Breast epithelium (tissue), 3 donors: Measurements from ENCODE around the gene KLHL20.

ENCODE experiments used
- POLR2A ChIP-seq: fragments of 450-650 bp; IDR thresholded peaks from one replicate; pipeline ENCODE4 v1.6.1; 2016; ENCODE audit warnings: antibody characterized with exemption, mild to moderate bottlenecking, moderate library complexity
- TF ChIP-seq, protein P1 (sequence below), 3 donors: fragments of 450-650 bp; IDR thresholded peaks; one replicate each; pipeline ENCODE4 v1.5.1; 2016 to 2017; ENCODE audit warnings: antibody characterized with exemption in 3 of 3, mild to moderate bottlenecking in 3 of 3, moderate library complexity in 3 of 3

DNA sequence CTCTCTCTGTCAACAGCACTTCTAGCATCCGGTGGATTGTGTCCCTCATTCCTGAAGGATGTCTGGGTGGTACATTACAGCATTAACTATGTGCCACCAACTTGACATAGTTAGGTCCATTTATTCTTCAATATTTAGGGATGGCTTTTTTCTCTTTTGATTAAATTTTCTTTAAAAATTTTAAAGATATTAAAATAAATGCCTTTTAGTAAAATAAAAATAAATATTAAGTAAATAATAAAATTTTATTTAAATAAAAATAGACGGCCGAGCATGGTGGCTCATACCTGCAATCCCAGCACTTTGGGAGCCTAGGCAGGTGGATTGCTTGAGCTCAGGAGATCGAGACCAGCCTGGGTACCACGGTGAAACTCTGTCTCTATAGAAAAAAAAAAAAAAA is 9.7 kb upstream of the KLHL20 start:
- TF ChIP-seq, protein P1, sequence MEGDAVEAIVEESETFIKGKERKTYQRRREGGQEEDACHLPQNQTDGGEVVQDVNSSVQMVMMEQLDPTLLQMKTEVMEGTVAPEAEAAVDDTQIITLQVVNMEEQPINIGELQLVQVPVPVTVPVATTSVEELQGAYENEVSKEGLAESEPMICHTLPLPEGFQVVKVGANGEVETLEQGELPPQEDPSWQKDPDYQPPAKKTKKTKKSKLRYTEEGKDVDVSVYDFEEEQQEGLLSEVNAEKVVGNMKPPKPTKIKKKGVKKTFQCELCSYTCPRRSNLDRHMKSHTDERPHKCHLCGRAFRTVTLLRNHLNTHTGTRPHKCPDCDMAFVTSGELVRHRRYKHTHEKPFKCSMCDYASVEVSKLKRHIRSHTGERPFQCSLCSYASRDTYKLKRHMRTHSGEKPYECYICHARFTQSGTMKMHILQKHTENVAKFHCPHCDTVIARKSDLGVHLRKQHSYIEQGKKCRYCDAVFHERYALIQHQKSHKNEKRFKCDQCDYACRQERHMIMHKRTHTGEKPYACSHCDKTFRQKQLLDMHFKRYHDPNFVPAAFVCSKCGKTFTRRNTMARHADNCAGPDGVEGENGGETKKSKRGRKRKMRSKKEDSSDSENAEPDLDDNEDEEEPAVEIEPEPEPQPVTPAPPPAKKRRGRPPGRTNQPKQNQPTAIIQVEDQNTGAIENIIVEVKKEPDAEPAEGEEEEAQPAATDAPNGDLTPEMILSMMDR (IDR thresholded peaks at IDR 0.05): no peak
- no peak for TF ChIP-seq POLR2A
